ENCODE results near the gene GLOD5.

- TF ChIP-seq CTCF (IDR thresholded peaks at IDR 0.05) (no peak), EZH2 (IDR thresholded peaks at IDR 0.05) (no peak)
Measured at GRCh38 chrX:48779399-48779798, 17.9 kb downstream of the GLOD5 start.

All from neural progenitor cell (in vitro differentiated cells).